PC-3 (cell line): ENCODE measurements around the gene GNPTG. TPM values are rescaled to one million over a fixed set of nuclear protein-coding genes. Genes with fewer than 3 reads are reported as not detected.

ENCODE experiments used
- ATAC-seq: fragments of 200-7000 bp; cut with Tn5 transposase; 2 replicates; pipeline ENCODE4 v1.9.1; 2020; ENCODE audit warnings: mild to moderate bottlenecking, moderate library complexity
- BruUV-seq: library from RNA; stranded (reverse); fragments of 400-500 nt; replicated peaks from 2 replicates; lab custom pipeline; 2021; lab: Mats Ljungman, UMichigan
- CTCF ChIA-PET: fragments of 300-600 bp; sonication (Branson Sonifier 250); formaldehyde crosslinking; loops from one replicate; lab custom pipeline; 2022; ENCODE audit warnings: antibody characterized with exemption; lab: Charles Lee
- POLR2A ChIA-PET: fragments of 300-600 bp; sonication (Branson Sonifier 250); formaldehyde crosslinking; loops from one replicate; lab custom pipeline; 2022; ENCODE audit warnings: antibody characterized with exemption; ENCODE audit not compliant: unreplicated experiment; lab: Charles Lee
- DNase-seq: peaks from one replicate; pipeline ENCODE4 v3.0.0-alpha.2; 2015
- H2AFZ ChIP-seq: fragments of 300-600 bp; sonication (generic); 2 replicates; pipeline ENCODE4 v1.6.0; 2016; ENCODE audit warnings: antibody characterized with exemption, low read length
- H3F3A ChIP-seq: fragments of 300-600 bp; sonication (generic); one replicate; pipeline ENCODE4 v1.6.0; 2017; ENCODE audit warnings: antibody characterized with exemption, low read length, control low read depth, mild to moderate bottlenecking; ENCODE audit not compliant: unreplicated experiment
- H3K27ac ChIP-seq: fragments of 300-600 bp; sonication (generic); 2 replicates; pipeline ENCODE4 v1.5.1; 2016; ENCODE audit warnings: mild to moderate bottlenecking, low read length
- H3K27me3 ChIP-seq: fragments of 300-600 bp; sonication (generic); 2 replicates; pipeline ENCODE4 v1.6.1; 2016; ENCODE audit warnings: low read length, mixed read lengths
- H3K36me3 ChIP-seq: fragments of 300-600 bp; sonication (generic); 2 replicates; pipeline ENCODE4 v1.6.1; 2016; ENCODE audit warnings: low read depth, mixed run types, low read length, mixed read lengths
- H3K4me1 ChIP-seq: fragments of 300-600 bp; sonication (generic); 2 replicates; pipeline ENCODE4 v1.5.1; 2016; ENCODE audit warnings: low read length; ENCODE audit not compliant: insufficient read depth
- H3K4me2 ChIP-seq: fragments of 300-600 bp; sonication (generic); 2 replicates; pipeline ENCODE4 v1.6.0; 2016; ENCODE audit warnings: low read length
- H3K4me3 ChIP-seq: fragments of 300-600 bp; sonication (generic); 2 replicates; pipeline ENCODE4 v1.5.1; 2016; ENCODE audit warnings: mild to moderate bottlenecking, low read length, mixed read lengths
- H3K79me2 ChIP-seq: fragments of 300-600 bp; sonication (generic); 2 replicates; pipeline ENCODE4 v1.6.1; 2017; ENCODE audit warnings: low read length, mixed read lengths
- H3K9ac ChIP-seq: fragments of 300-600 bp; sonication (generic); 2 replicates; pipeline ENCODE4 v1.6.0; 2016; ENCODE audit warnings: mild to moderate bottlenecking, low read length
- H3K9me2 ChIP-seq: fragments of 300-600 bp; sonication (generic); replicated peaks from 2 replicates; pipeline ENCODE4 v1.6.1; 2016; ENCODE audit warnings: mixed run types, low read length, mixed read lengths
- H3K9me3 ChIP-seq: fragments of 300-600 bp; sonication (generic); 2 replicates; pipeline ENCODE4 v1.6.1; 2016; ENCODE audit warnings: low read length, mixed read lengths
- H4K20me1 ChIP-seq: fragments of 300-600 bp; sonication (generic); 2 replicates; pipeline ENCODE4 v1.6.1; 2016; ENCODE audit warnings: low read length, mixed read lengths
- CTCF ChIP-seq: fragments of 300-600 bp; sonication (generic); conservative IDR thresholded peaks from 2 replicates; pipeline ENCODE4 v1.5.1; 2017; ENCODE audit warnings: antibody characterized with exemption, low read depth, mild to moderate bottlenecking, low read length
- EZH2 ChIP-seq: fragments of 300-600 bp; sonication (generic); IDR thresholded peaks from one replicate; pipeline ENCODE4 v1.6.1; 2017; ENCODE audit warnings: antibody characterized with exemption, mild to moderate bottlenecking, low read length; ENCODE audit not compliant: unreplicated experiment
- EZH2phosphoT487 ChIP-seq: fragments of 300-600 bp; sonication (generic); IDR thresholded peaks from 2 replicates; pipeline ENCODE4 v1.6.1; 2018; ENCODE audit warnings: mild to moderate bottlenecking, antibody characterized with exemption, low read length, borderline replicate concordance
- intact Hi-C: fragments of 100-400 bp; cut with micrococcal nuclease; formaldehyde crosslinking; loops from 2 replicates; pipeline ENCODE4 v1.9.0; 2023
- total RNA-seq: library from RNA; depleted of rRNA; stranded (reverse); fragments of >200 nt; gene quantifications from 2 replicates; pipeline ENCODE4 v1.2.3, GENCODE V29; 2014

The GNPTG gene
- total RNA-seq, 1 experiment from 2014 or later: 36.3 TPM

- no peak for DNase-seq
- ATAC-seq: no peak
- Histone ChIP-seq H3K36me3 (peaks cover 46% of the 10 kb centered on the region), H3K9ac (no peak overlapping the region), H3K4me1 (peaks cover 10% of the 10 kb centered on the region; the same call in 1 of the 2 replicates), H3F3A (no peaks in the 10 kb centered on the region), H2AFZ (no peak overlapping the region), H3K79me2 (peaks cover 70% of the 10 kb centered on the region), H3K9me3 (no peaks in the 10 kb centered on the region), H3K27me3 (no peaks in the 10 kb centered on the region), H3K4me3 (no peak overlapping the region), H3K27ac (no peak overlapping the region), H3K4me2 (no peak overlapping the region), H3K9me2 (no peaks in the 10 kb centered on the region), H4K20me1 (peaks cover 43% of the 10 kb centered on the region)
- ChIA-PET POLR2A (no interaction called here), CTCF (no interaction called here)
- intact Hi-C loops: no loop called here
- no TSS peak for BruUV-seq
- no peak for TF ChIP-seq EZH2
- no peak for TF ChIP-seq CTCF
- no peak for TF ChIP-seq EZH2phosphoT487
Measured at GRCh38 chr16:1314399-1315068, 37.2 kb upstream of the GNPTG start.

- Histone ChIP-seq H3K36me3 (peaks cover 49% of the 10 kb centered on the region), H4K20me1 (peaks cover 40% of the 10 kb centered on the region), H3K27ac (no peak overlapping the region), H3K9me2 (no peaks in the 10 kb centered on the region), H3K9me3 (no peaks in the 10 kb centered on the region), H3K4me3 (no peak overlapping the region), H3K9ac (no peak overlapping the region), H2AFZ (no peak overlapping the region), H3K79me2 (peaks cover 65% of the 10 kb centered on the region), H3K27me3 (no peaks in the 10 kb centered on the region), H3K4me1 (peaks cover 10% of the 10 kb centered on the region; the same call in 1 of the 2 replicates), H3F3A (no peaks in the 10 kb centered on the region), H3K4me2 (no peak overlapping the region)
- intact Hi-C loops: no loop called here
- BruUV-seq: no TSS peak
- ATAC-seq: no peak
- DNase-seq: no peak
- no peak for TF ChIP-seq CTCF
- TF ChIP-seq EZH2: no peak
- no peak for TF ChIP-seq EZH2phosphoT487
- CTCF ChIA-PET: no interaction called here
- POLR2A ChIA-PET: no interaction called here
Measured at GRCh38 chr16:1315081-1316032, 36.4 kb upstream of the GNPTG start.
